HFFc6 (cell line): ENCODE results near the gene MITF. TPM values are rescaled to one million over a fixed set of nuclear protein-coding genes. Genes with fewer than 3 reads are reported as not detected.

Experiments
- DNase-seq: peaks from one replicate; pipeline ENCODE4 v3.0.0-alpha.2; 2018
- H3K27ac Mint-ChIP-seq: 2 replicates; pipeline ENCODE4 v1.8.0; 2020; ENCODE audit warnings: mild to moderate bottlenecking, mixed read lengths
- H3K27me3 Mint-ChIP-seq: 2 replicates; pipeline ENCODE4 v1.8.0; 2021; ENCODE audit warnings: mild to moderate bottlenecking, moderate library complexity, mixed read lengths; ENCODE audit not compliant: insufficient read depth
- H3K36me3 Mint-ChIP-seq: 2 replicates; pipeline ENCODE4 v1.8.0; 2021; ENCODE audit warnings: low read depth, mixed read lengths
- H3K4me1 Mint-ChIP-seq: 2 replicates; pipeline ENCODE4 v1.8.0; 2020; ENCODE audit warnings: low read depth, mixed read lengths
- H3K4me3 Mint-ChIP-seq: 2 replicates; pipeline ENCODE4 v1.8.0; 2020; ENCODE audit warnings: mild to moderate bottlenecking, moderate library complexity, mixed read lengths
- H3K9me3 Mint-ChIP-seq: 2 replicates; pipeline ENCODE4 v1.8.0; 2020; ENCODE audit warnings: mild to moderate bottlenecking, mixed read lengths
- total RNA-seq, 6 experiments: library from RNA; stranded (reverse); fragmentation: NEBNext Ultra II Directional; extraction: Animal tissue kit (Norgen Biotek cat#: 25700); gene quantifications; 2 replicates in 1 of 6; 3 replicates in 5 of 6; pipeline ENCODE4 v1.2.3, GENCODE V29; 2021
- TF ChIP-seq, protein P1 (sequence below): fragments of 200-600 bp; sonication (generic); IDR thresholded peaks from 2 replicates; pipeline ENCODE4 v1.5.0; 2021; ENCODE audit warnings: antibody characterized with exemption, mild to moderate bottlenecking

Gene MITF
- total RNA-seq, 6 experiments from 2014 or later = 23.3 to 38.2 (median 25.7) TPM

DNA sequence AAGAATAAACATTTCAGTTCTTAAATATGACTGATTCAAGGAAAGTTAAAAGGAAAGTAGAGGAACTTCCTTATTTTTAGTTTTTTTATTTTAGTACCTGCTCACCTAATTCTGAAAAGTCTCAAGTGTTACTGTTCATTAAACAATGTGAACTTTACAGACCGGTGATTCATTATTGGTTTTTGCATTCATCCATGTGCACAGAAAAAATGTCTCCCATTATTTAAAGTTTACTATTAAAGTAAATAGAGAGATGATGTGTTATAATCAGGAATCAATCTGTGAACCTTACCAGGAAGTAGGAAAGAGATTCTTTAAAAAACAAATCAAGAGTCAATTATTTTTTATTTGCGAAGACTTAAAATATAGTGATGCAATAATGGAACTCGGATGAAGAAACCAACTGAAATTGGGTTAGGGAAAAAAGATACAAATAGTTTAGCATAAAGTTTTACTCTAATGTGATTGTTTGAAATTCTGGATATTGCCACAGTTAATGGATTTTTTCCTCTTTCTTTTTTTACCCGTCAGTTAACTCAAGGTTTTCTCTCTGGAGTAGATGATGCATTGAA, 140.9 kb downstream of the MITF start:
- Mint-ChIP-seq H3K36me3 (peaks cover 23% of the 10 kb centered on the region), H3K4me3 (no peak overlapping the region), H3K4me1 (peaks cover 7% of the 10 kb centered on the region; the same call in 1 of the 2 replicates), H3K27ac (no peak overlapping the region), H3K9me3 (no peaks in the 10 kb centered on the region), H3K27me3 (no peaks in the 10 kb centered on the region)
- no peak for DNase-seq
- TF ChIP-seq, protein P1, sequence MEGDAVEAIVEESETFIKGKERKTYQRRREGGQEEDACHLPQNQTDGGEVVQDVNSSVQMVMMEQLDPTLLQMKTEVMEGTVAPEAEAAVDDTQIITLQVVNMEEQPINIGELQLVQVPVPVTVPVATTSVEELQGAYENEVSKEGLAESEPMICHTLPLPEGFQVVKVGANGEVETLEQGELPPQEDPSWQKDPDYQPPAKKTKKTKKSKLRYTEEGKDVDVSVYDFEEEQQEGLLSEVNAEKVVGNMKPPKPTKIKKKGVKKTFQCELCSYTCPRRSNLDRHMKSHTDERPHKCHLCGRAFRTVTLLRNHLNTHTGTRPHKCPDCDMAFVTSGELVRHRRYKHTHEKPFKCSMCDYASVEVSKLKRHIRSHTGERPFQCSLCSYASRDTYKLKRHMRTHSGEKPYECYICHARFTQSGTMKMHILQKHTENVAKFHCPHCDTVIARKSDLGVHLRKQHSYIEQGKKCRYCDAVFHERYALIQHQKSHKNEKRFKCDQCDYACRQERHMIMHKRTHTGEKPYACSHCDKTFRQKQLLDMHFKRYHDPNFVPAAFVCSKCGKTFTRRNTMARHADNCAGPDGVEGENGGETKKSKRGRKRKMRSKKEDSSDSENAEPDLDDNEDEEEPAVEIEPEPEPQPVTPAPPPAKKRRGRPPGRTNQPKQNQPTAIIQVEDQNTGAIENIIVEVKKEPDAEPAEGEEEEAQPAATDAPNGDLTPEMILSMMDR = no peak

DNA sequence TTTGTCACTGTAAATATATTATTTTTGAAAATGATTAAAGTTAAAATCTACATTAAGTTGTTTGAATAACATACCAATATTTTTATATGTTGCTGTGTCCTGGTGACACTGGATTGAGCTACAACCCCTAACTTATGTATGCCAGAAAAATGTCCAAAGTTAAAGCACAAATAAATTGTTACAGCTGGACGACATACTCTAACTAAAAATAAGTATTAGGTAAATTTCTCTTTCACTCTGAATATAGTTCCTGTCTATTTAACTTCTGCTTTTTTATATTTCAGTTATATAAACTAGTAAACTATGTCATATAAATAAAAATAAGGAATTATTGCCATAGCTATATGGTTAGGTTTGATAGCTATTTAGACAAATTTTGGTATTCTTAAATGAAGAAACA, 141.8 kb downstream of the MITF start:
- Mint-ChIP-seq H3K4me1 (peaks cover 7% of the 10 kb centered on the region; the same call in 1 of the 2 replicates), H3K27me3 (no peaks in the 10 kb centered on the region), H3K4me3 (no peak overlapping the region), H3K9me3 (no peaks in the 10 kb centered on the region), H3K27ac (no peak overlapping the region), H3K36me3 (peaks cover 18% of the 10 kb centered on the region; the same call in 1 of the 2 replicates)
- no peak for DNase-seq
- TF ChIP-seq, protein P1 = no peak

DNA sequence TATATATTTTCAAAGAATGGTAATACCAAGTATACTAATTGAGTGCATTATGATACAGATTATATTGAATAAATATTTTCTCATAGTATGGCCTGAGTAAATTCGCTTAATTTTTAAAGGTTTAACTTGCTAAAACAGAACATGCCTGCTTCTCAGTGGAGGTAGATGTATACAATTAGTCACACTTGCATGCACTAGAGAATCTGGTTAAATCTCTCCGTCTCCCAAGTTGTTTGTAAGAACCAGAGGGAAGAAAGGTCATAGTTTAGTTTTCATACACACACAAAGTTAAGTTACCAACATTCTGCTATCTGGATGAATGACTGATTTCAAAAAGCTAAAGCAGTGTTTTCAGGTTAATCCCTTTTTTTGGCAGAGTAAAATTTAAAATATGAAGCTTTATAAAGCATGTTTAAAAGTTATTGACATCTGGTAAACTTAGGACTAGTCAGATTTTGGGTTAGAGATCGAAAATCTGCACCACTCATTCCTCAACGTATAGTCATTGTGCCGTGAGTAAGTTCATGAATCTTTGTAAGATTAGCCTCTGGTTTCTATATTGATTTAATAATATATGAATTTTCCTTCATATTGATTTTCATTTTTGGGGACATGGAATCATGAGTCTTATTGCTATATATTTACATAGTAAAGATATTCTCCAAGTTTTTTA, 142.6 kb downstream of the MITF start:
- Mint-ChIP-seq H3K9me3 (no peaks in the 10 kb centered on the region), H3K27ac (no peak overlapping the region), H3K4me3 (no peak overlapping the region), H3K4me1 (peaks cover 8% of the 10 kb centered on the region; the same call in 1 of the 2 replicates), H3K27me3 (no peaks in the 10 kb centered on the region), H3K36me3 (peaks cover 18% of the 10 kb centered on the region; the same call in 1 of the 2 replicates)
- DNase-seq = no peak
- TF ChIP-seq, protein P1 = no peak

DNA sequence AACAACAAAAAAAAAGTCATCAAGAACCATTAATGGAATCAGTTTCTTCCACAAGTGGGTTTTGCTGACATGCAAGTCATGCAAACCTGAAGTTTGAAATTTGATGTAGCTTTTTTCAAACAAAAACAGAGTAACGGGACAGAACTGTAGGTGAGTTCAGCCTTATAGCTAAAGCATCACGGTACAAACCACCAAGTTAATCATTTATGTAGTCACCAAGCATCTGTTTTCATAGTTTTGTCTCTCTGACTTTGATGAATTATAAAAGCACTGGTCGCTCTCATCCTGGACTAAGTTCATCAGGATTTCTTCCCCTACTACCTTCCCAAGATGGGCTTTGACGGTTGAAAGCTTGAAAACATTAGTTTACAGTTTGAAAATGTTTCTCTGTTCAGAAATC, 143.3 kb downstream of the MITF start:
- Mint-ChIP-seq H3K4me1 (peaks cover 13% of the 10 kb centered on the region), H3K27me3 (no peaks in the 10 kb centered on the region), H3K36me3 (peaks cover 18% of the 10 kb centered on the region; the same call in 1 of the 2 replicates), H3K27ac (no peak overlapping the region), H3K9me3 (no peaks in the 10 kb centered on the region), H3K4me3 (no peak overlapping the region)
- DNase-seq = no peak
- TF ChIP-seq, protein P1 = no peak

DNA sequence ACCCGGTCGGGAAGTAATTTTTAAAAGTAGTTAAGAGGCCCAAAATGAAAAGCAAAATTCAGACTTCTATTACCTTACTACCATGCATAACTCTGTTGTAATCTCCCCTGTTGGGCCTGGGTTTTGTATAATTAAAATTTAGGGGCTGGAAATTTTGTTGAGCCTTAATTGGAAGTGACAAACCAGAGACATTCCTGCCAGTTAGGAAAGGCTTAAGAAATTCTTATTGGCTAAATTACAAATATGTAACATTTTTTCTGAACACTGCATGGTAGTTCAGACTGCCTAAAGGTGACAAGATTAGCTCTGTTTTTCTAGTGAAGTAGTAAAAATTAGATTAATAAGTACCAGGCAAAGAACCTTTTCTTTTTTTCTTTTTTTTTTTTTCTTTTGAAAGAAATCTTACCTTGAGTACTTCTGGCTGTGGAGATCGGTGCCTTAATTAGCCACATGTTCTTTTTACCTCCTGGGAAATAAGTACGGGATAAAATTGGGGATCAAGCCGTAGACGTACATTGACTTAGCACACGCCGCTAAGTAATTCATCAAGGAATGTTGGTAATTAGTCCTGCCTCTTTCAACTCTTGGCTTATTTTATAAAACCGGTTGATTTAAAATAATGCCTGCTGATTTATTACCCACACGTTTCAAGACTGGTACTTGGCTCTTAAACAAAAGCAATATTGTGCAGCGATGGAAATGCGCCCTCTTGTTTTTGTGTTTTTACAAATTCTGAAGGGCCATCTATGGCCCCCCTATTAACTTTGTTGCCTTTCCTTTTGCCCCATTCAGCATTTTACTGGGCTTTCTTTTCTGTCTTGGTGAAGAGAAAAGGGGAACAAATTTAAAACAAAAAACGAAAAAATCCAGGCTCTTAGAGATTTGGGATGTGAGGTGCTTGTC, 149.0 kb downstream of the MITF start:
- peak overlapping the region; percentile 24; the same call in 1 of the 2 replicates for H3K27ac Mint-ChIP-seq
- no peak overlapping the region for H3K4me3 Mint-ChIP-seq
- no peak for DNase-seq

More for the DNA sequence above, 149.0 kb downstream of the MITF start:
- no peaks in the 10 kb centered on the region for H3K9me3 Mint-ChIP-seq
- peaks cover 44% of the 10 kb centered on the region for H3K4me1 Mint-ChIP-seq
- H3K36me3 Mint-ChIP-seq = peaks cover 13% of the 10 kb centered on the region; the same call in 1 of the 2 replicates
- TF ChIP-seq, protein P1 = no peak
- no peaks in the 10 kb centered on the region for H3K27me3 Mint-ChIP-seq
